Esophagus squamous epithelium (tissue), 5 donors: ENCODE measurements around the gene ZNRF3. TPM values are rescaled to one million over a fixed set of nuclear protein-coding genes. Genes with fewer than 3 reads are reported as not detected.

Experiments used
- DNase-seq: peaks from one replicate; lab custom pipeline; 2025; lab: John Stamatoyannopoulos, UW
- H3K27ac ChIP-seq, 4 donors: fragments of 200-600 bp; sonication (generic); one replicate each; pipeline ENCODE4 v1.5.1; 2016 to 2019; ENCODE audit warnings: mild to moderate bottlenecking in 1 of 4
- H3K27me3 ChIP-seq, 4 donors: fragments of 200-600 bp; sonication (generic); 1 replicate in 3 of 4; 2 replicates in 1 of 4; pipeline versions ENCODE4 v1.5.1 to v1.6.0; 2017 to 2021; ENCODE audit warnings: antibody characterized with exemption in 1 of 4
- H3K36me3 ChIP-seq, 3 donors: fragments of 200-600 bp; sonication (generic); one replicate each; pipeline ENCODE4 v1.5.1; 2016 to 2019
- H3K4me1 ChIP-seq, 3 donors: fragments of 200-600 bp; sonication (generic); one replicate each; pipeline ENCODE4 v1.5.1; 2017 to 2019
- H3K4me3 ChIP-seq, 4 donors: fragments of 200-600 bp; sonication (generic); 1 replicate in 3 of 4; 2 replicates in 1 of 4; pipeline ENCODE4 v1.5.1; 2016 to 2019; ENCODE audit warnings: mild to moderate bottlenecking in 2 of 4, moderate library complexity in 1 of 4
- H3K9me3 ChIP-seq, 3 donors: fragments of 200-600 bp; sonication (generic); one replicate each; pipeline ENCODE4 v1.5.1; 2016 to 2019
- CTCF ChIP-seq, 6 experiments: fragments of 450-650 bp in 4 of 6; fragments of 200-600 bp in 2 of 6; sonication (generic) in 2 of 6; IDR thresholded peaks; one replicate each; pipeline ENCODE4 v1.5.1; 2016 to 2019; ENCODE audit warnings: antibody characterized with exemption in 6 of 6, mild to moderate bottlenecking in 4 of 6, moderate library complexity in 4 of 6
- POLR2A ChIP-seq, 4 donors: fragments of 450-650 bp; IDR thresholded peaks; one replicate each; pipeline ENCODE4 v1.6.1; 2017; ENCODE audit warnings: antibody characterized with exemption in 4 of 4, mild to moderate bottlenecking in 4 of 4, moderate library complexity in 3 of 4
- WGBS, 2 donors: methylation state at CpG; one replicate each; pipeline ENCODE4 v1.1.5; 2018; 5-methylcytosine and 5-hydroxymethylcytosine counted together
- intact Hi-C: fragments of 100-400 bp; cut with DNase I; formaldehyde crosslinking; loops from one replicate; pipeline ENCODE4 v1.15.0; 2022
- total RNA-seq, 4 donors: library from RNA; depleted of rRNA; stranded (reverse); fragments of >200 nt; gene quantifications; one replicate each; pipeline ENCODE4 v1.1.0, GENCODE V29; 2016
- donor health status: DM: yes; HTN: yes; CAD: no.

Gene ZNRF3
- total RNA-seq, 4 donors from 2014 or later, result 6.6 to 10.9 (median 7.2) TPM

DNA sequence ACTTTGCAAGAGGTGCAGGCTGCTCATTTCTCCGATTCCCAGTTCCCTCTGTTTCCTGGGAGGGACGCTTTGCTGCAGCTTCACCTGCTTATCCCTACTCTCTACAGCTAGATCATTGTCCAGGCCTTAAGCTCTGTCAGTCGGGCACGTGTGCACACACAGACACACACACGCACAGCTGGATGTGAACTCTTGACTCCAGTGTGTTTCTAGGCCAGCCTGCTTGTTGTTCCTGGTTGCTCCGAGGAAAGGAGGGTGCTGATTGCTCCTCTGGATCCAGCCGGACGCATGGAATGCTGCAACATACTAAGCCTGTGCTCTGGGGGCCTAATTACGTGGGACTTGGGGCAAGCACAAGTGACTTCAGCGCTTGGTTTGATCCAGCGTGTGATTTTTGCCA, 19.7 kb downstream of the ZNRF3 start:
- Histone ChIP-seq H3K9me3 (no peaks in the 10 kb centered on the region), H3K27me3 (no peaks in the 10 kb centered on the region), H3K4me1 (peaks cover 14 to 87% (median 33%) of the 10 kb centered on the region in 3 donors), H3K27ac (peak overlapping the region in 3 of 4 donors; percentile 51 to 78 (median 71)), H3K36me3 (no peaks in the 10 kb centered on the region), H3K4me3 (no peak overlapping the region)
- intact Hi-C loops, result no loop called here
- WGBS, 2 donors, result 50 to 56% methylated on average over 10 of the region's 11 CpGs
- TF ChIP-seq POLR2A (IDR thresholded peaks at IDR 0.05), result no peak
- DNase-seq, result no peak

DNA sequence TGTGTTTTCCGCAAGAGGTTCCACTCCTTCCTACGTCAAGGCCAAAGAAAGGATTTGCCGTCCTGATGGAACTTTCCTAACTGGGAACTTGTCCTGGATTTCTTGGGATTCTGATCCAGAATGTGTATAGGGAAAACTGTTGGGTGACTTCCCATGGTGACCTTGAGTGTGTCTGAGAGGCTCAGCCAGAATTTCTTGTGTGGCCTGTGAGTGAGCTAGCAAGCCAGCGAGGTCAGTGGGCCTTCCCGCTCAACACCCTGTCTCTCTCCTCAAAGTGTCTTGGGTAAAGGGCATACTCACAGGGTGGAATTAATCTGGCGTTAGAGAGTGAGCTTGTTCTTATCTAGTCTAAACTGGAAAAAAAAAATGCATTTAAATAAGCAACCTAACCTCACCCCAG, 20.4 kb downstream of the ZNRF3 start:
- Histone ChIP-seq H3K4me1 (peaks cover 14 to 86% (median 29%) of the 10 kb centered on the region in 3 donors), H3K4me3 (no peak overlapping the region), H3K27me3 (no peaks in the 10 kb centered on the region), H3K9me3 (no peaks in the 10 kb centered on the region), H3K27ac (peak overlapping the region; percentile 51 to 78 (median 66)), H3K36me3 (no peaks in the 10 kb centered on the region)
- DNase-seq, result no peak
- intact Hi-C loops, result no loop called here
- WGBS, 2 donors, result 62 to 77% methylated on average over 2 to 4 of the region's 6 CpGs
- TF ChIP-seq POLR2A (IDR thresholded peaks at IDR 0.05), result no peak
- TF ChIP-seq CTCF (IDR thresholded peaks at IDR 0.05), result no peak

- no peaks in the 10 kb centered on the region for H3K36me3 ChIP-seq
- H3K9me3 ChIP-seq, result no peaks in the 10 kb centered on the region
- no peaks in the 10 kb centered on the region for H3K27me3 ChIP-seq
- intact Hi-C loops, result no loop called here
- peaks cover 14 to 86% (median 25%) of the 10 kb centered on the region in 3 donors for H3K4me1 ChIP-seq
- H3K27ac ChIP-seq, result peak overlapping the region; percentile 51 to 78 (median 66)
- WGBS, 2 donors, result 24 to 28% methylated on average over 7 of the region's 7 CpGs
- TF ChIP-seq CTCF (IDR thresholded peaks at IDR 0.05) (no peak), POLR2A (IDR thresholded peaks at IDR 0.05) (no peak)
- H3K4me3 ChIP-seq, result no peak overlapping the region
- no peak for DNase-seq
These were observed 21.0 kb downstream of the ZNRF3 start for GRCh38 chr22:28904211-28904896.

DNA sequence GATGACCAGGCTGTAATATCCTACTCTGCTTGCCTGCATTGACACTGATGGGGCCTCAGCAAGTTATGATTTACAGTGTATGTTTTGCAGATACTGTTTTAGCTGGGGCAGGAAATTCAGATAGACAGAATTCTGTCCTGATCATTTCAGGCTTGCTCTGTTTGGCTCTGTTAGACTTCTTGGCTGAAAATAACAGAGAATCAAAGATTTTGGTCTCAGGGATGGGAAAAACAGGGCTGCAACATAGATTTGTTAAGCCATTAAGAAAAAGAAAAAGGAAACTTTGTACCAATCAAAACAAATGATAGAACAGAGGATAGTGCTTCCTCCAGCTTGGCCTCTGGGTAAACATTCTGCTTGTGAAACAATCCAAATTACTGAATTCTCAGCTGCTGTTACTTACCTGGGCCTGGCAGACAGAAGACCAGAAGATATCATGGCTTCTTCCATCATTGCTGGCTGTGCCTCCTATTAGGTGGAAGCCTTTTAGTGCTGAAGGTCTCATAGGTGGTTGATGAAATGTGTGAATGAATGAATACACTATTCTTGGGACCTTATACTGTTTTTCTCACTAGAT, 22.0 kb downstream of the ZNRF3 start:
- peak overlapping the region in 3 of 4 donors; percentile 60 to 78 (median 71) for H3K27ac ChIP-seq
- no peak overlapping the region for H3K4me3 ChIP-seq
- peaks cover 15 to 87% (median 25%) of the 10 kb centered on the region in 3 donors for H3K4me1 ChIP-seq
- TF ChIP-seq CTCF (IDR thresholded peaks at IDR 0.05), result no peak
- no peak for TF ChIP-seq POLR2A (IDR thresholded peaks at IDR 0.05)
- no peaks in the 10 kb centered on the region for H3K9me3 ChIP-seq
- intact Hi-C loops, result no loop called here
- H3K36me3 ChIP-seq, result no peaks in the 10 kb centered on the region
- no peaks in the 10 kb centered on the region for H3K27me3 ChIP-seq
- no peak for DNase-seq

- Histone ChIP-seq H3K4me1 (peaks cover 25 to 87% (median 33%) of the 10 kb centered on the region in 3 donors), H3K36me3 (no peaks in the 10 kb centered on the region), H3K9me3 (no peaks in the 10 kb centered on the region), H3K4me3 (no peak overlapping the region), H3K27me3 (no peaks in the 10 kb centered on the region), H3K27ac (peak overlapping the region in 1 of 4 donors; percentile 71)
- intact Hi-C loops, result no loop called here
- WGBS, 2 donors, result 86 to 88% methylated on average over 2 of the region's 2 CpGs
- DNase-seq, result no peak
- TF ChIP-seq POLR2A (IDR thresholded peaks at IDR 0.05) (no peak), CTCF (IDR thresholded peaks at IDR 0.05) (no peak)
These were observed 22.9 kb downstream of the ZNRF3 start for GRCh38 chr22:28906312-28906711.
